T47D (cell line): ENCODE measurements around the gene TMEM239.
A peak's percentile ranks its signal among the peaks of the same experiment; 100 is the strongest.
"Not testable (repeated sequence)": the region's sequence is repeated elsewhere in the genome, so short reads cannot be mapped to it uniquely, and the experiment has no call there.

ENCODE experiments used
- DNase-seq, 2 experiments: peaks; one replicate each; pipeline versions ENCODE4 v3.0.0 to v3.0.0-alpha.2; 2011 to 2012; ENCODE audit warnings: low read depth in 1 of 2, low spot score in 1 of 2
- JUND ChIP-seq: IDR thresholded peaks from 2 replicates; pipeline ENCODE4 v1.6.1; 2012; ENCODE audit warnings: low read depth
- in situ Hi-C: cut with HindIII; loops from 2 replicates; pipeline ENCODE4 v1.10.0; 2016; ENCODE audit warnings: low sequenced_read_pairs, low pct_unique_long_range_greater_than_20kb

The TMEM239 gene

DNA sequence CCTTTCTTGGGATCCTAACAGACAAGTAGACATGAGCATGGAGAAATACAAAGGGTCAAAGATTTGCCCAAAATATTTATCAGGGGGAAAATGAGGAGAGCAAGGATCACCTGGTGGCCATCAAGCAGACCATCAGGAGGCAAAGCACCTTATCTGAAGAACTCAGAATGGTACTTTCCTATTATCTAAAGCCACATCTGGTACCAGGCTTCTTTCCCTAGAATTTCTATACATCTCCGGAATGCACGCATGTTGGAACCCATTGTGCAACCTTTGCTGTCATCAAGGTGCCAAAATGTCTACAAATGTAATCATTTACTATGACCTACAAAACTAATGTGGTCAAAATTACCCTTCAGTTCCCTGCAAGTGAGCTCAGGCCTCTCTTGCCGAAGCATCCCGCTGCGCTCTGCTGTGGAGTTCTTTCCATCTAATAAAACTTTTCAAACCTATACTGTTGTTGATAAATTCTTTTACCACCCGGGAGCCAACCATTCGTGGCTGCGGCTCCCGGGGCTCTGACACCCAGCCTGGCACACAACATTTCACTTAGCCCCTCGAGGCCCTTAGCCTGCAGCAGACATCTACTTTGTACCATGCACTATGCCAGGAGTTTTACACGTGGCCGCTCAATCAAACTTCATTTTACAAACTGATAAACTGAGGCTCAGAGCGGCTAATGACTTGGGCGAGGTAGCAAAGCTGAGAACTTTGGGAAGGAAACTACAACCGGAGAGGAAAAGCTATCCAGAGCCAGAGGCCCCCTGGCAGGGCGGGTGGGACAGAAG is 11.9 kb upstream of the TMEM239 start:
- DNase-seq, result no peak
- in situ Hi-C loops, result no loop called here

DNA sequence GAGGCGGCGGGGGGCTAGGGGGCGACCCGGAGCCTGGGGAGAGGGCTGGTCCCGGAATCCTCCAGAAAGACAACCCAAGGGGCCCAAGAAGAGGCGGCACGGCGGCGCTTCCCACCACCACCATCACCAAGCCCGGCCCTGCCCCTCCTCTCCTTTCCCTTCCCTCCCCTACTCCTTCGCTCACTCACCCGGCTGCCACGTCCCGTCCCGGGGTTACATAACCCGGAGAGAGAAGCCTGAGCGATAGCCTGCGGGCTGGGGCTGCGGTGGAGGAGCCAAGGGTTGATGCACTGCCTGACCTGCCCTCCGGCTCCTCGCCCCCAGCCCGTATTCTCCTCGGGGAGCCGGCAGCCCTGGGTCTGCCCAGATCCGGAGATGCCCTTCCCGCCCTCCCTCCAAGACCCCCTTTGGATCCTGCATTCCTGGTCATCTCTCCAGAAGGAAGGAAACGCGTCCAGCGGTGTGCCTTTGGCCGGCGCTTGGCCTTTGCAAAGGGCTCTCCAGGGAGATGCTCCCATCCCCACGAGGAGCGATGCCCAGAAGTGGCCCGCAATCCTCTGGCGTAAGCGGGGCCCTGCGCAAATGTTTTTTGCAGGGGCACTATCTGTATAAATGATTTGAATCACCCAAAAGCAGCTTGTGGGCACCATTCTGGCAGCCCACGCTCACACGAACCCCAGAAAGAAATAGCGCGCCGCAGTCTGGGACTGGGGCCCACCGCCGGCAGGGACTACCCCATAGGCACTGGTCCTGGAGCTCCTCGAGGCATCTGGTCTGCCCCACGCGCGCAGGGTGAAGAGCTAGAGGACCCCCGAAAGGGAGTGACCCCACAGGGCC is 11.1 kb upstream of the TMEM239 start:
- in situ Hi-C loops, result no loop called here
- no peak for DNase-seq
- TF ChIP-seq JUND, result no peak

More for the DNA sequence above, 11.9 kb upstream of the TMEM239 start:
- TF ChIP-seq JUND, result no peak

DNA sequence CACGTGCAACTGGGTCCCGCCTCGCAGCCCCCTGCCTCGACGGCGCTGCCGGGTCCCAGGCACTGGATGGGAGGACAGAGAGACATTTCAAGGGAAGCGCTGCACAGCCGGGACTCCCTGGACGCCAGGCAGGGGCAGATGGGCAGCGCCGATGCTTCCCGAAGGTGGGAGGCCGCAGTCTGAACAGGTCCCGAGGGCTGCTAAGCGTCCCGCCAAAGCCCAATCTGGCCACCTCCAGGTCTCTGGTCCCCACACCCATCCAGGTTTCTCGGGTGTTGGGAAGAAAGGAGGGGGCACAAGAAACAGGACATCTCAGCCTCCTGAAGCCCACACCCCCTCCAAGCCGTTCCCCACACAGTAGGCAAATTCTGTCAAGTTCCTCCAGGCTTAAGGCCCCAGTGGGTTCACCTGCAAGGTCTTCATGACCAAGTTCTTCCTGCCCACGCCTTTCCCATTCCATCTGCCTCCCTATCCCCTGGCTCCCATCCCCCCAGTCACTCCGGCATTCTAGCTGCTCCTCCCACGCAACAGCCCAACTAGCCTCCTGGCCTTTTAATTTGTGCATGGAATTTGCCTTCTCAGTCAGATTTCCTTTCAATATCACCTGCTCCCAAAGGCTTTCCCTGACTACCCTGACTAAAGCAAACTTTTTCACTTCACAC is 10.3 kb upstream of the TMEM239 start:
- in situ Hi-C loops, result no loop called here
- DNase-seq, result peak in 1 of 2 experiments; percentile 35
- no peak for TF ChIP-seq JUND

DNA sequence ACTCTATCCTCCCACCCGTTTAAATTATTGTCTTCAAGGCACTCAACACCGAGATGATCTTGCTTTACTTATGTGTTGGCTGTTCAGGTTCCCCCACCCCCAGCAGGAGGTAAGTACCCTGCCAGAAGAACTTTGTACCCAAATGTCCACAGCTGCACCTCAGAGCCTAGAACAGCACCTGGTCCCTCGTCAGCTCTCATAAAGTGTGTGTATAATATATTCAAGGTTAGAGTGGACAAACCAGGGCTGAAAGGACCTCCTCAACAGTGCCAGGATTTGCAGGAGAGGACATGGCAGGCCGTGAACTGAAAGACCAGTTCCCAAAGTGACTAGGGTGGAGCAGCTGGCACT is 9.8 kb upstream of the TMEM239 start:
- TF ChIP-seq JUND, result no peak
- in situ Hi-C loops, result no loop called here
- no peak for DNase-seq

DNA sequence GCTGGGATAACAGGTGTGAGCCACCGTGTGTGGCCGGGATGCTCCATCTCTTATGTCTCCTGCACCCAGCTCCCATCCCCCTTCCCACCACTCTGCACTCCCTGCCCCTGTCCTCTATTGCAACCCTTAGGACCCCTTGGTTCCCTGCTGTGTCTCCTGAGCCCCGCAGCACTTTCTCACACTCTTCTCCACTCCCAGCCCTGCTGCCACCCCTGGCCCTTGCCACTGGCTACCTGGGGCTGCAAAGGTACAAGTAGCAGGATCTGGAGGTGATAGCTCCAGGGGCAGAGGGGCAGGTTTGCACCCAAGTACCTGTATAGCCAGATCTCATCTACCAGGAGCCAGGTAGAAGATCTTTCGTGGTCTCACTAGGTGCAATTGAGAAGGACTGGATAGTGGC is 9.1 kb upstream of the TMEM239 start:
- no peak for TF ChIP-seq JUND
- in situ Hi-C loops, result no loop called here
- no peak for DNase-seq

DNA sequence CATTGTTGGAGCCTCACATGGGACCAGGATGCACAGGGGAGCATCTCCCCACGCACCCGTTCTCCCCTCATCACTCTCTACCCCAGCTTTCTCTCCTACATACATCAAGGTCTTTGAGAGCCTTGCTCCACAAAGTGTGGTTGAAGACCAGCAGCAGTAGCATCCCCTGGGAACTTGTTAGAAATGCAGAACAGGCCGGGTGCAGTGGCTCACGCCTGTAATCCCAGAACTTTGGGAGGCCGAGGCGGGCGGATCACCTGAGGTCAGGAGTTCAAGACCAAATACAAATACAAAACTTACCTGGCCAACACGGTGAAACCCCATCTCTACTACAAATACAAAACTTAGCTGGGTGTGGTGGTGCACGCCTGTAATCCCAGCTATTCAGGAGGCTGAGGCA is 8.2 kb upstream of the TMEM239 start:
- DNase-seq, in situ Hi-C loops: not testable (repeated sequence)

DNA sequence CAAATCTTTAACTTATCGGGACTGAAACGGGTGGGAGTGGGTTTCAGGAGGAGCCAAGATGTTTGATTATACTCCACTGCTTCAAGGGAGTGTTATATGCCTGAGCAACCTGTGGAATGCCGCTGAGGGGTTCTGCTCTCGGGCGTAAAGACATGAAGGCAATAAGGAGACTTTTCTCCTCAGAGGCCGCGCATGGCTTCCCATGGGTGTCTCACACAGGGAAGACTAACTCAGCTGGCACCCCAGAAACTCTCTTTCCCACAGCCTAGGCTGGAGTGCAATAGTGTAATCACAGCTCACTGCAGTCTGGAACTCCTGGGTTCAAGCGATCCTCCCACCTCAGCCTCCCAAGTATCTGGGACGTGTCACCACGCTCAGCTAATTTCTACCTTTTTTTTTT is 6.5 kb upstream of the TMEM239 start:
- in situ Hi-C loops, result no loop called here
- DNase-seq, result no peak
- TF ChIP-seq JUND, result no peak

DNA sequence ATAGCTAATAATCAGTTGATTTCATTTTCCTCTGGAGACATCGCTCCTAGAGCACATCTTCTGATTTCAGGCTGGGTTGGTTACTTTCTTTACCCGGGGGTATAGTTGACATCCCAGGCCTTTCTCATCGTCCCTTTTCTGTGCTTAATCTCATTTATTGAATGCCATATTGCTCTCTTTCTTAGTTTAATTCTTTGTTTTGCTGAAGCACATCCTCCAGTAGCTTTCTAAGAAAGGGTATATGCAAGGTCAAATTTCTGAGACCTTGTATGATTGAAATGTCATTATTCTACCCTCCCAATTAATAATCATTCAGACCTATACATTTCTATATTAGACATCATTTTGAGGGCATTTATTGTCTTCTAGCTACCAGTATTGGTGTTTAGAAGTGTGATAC is 4.0 kb upstream of the TMEM239 start:
- DNase-seq, result no peak
- in situ Hi-C loops, result no loop called here
- TF ChIP-seq JUND, result no peak

DNA sequence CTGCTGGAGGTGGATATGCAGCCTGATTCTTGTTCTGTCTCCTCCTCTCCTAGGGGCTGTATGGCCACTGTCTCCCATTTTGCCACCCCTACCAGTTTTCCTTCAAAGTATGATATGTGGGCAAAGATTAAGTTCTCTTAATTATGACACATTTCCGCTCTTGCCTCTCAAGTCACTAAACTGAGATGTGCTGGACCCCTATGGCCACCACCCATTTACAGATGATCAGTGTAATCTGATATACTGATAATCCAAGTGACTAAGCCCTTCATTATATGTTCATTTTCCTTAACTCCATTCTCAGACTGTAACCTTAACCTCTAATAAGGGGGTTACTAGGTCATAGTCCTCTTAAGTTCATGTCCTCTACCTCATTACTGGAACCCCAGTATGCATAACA is 2.1 kb upstream of the TMEM239 start:
- no peak for DNase-seq
- in situ Hi-C loops, result no loop called here
- TF ChIP-seq JUND, result no peak

DNA sequence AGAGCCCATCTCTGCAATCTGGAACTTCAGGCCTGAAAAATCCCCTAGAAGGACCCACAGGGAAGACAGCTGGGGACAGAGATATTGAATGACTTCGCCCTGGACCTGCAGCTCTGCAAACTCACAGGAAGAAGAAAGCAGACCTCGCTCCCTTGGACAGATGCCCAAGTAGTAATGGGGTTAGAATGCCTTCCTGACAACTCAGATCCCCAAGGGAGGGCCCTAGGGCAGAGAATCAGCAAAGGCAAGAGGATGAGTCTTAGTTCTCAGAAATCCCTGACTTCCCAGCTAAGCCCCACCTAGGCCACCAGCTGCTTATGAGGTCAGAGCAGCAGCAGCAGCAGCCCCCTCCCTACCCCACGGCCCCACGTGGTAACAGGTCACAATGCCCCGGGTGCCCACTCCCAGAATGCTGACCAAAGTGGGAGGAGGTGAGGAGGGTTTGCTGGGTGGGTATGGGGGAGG is 1.5 kb upstream of the TMEM239 start, which contains the start of gene C20orf141:
Gene C20orf141, plus strand, starts transcription at position 401 of the 465 bp plus-strand sequence. CDS start 198 bp downstream, outside the sequence.
- in situ Hi-C loops, result no loop called here
- TF ChIP-seq JUND, result no peak
- DNase-seq, result peak in 1 of 2 experiments; percentile 27

DNA sequence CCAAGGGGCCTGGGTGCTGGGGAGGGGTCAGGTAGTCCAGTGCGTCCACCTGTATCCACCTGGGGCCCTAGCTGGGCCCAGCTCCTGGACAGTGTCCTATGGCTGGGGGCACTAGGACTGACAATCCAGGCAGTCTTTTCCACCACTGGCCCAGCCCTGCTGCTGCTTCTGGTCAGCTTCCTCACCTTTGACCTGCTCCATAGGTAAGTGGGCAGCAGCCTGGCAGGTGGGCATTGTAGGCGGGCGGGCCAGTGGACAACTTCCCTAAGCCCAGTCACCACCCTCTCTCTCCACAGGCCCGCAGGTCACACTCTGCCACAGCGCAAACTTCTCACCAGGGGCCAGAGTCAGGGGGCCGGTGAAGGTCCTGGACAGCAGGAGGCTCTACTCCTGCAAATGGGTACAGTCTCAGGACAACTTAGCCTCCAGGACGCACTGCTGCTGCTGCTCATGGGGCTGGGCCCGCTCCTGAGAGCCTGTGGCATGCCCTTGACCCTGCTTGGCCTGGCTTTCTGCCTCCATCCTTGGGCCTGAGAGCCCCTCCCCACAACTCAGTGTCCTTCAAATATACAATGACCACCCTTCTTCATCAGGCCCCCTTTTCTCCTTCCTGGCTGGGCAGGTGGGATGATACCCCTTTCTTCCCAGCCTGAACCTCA is 793 bp upstream of the TMEM239 start:
- TF ChIP-seq JUND, result no peak
- DNase-seq, result no peak
- in situ Hi-C loops, result no loop called here

DNA sequence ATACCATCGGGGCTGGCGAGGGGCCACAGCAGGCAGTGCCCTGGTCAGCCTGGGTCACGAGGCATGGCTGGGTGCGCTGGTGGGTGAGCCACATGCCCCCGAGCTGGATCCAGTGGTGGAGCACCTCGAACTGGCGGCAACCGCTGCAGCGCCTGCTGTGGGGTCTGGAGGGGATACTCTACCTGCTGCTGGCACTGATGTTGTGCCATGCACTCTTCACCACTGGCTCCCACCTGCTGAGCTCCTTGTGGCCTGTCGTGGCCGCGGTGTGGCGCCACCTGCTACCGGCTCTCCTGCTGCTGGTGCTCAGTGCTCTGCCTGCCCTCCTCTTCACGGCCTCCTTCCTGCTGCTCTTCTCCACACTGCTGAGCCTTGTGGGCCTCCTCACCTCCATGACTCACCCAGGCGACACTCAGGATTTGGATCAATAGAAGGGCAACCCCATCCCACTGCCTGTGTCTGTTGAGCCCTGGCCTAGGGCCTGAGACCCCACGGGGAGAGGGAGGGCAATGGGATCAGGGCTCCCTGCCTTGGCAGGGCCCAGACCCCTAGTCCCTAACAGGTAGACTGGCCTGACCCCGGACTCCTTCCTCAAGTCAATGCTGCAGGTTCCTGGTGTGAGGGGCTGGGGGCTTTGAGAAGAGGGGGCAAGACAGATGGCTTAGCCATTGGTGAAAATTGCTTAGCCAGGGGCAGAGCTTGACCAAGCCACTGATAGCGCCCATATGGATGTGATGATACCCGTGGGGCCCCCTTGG is 598 bp downstream of the TMEM239 start:
- in situ Hi-C loops, result no loop called here
- DNase-seq, result no peak
- no peak for TF ChIP-seq JUND
